Measurements from ENCODE around the gene BOK.

The BOK gene

GRCh38 chr2:241619597-241620418, 61.3 kb downstream of the BOK start:
- DNase-seq (ENCODE audit: low read depth in 2 of 2): no peak

GRCh38 chr2:241620419-241620769, 61.8 kb downstream of the BOK start:
- DNase-seq (ENCODE audit: low read depth in 2 of 2): peak; percentile 33 to 48
